Effector memory CD4-positive, alpha-beta T cell (primary cell): ENCODE data around the gene SYNGR3.

Experiments
- DNase-seq, 3 donors: peaks; one replicate each; pipeline ENCODE4 v3.0.0-alpha.2; 2020
- H3K27ac ChIP-seq: 2 replicates; pipeline ENCODE4 v1.7.0; 2013; ENCODE audit warnings: mild to moderate bottlenecking, low read length, moderate library complexity; ENCODE audit not compliant: insufficient read depth, poor library complexity, severe bottlenecking
- H3K27me3 ChIP-seq: replicated peaks from 2 replicates; pipeline ENCODE4 v1.7.0; 2013; ENCODE audit warnings: mild to moderate bottlenecking, low read length; ENCODE audit not compliant: insufficient read depth, control insufficient read depth, poor library complexity, severe bottlenecking
- H3K36me3 ChIP-seq: 2 replicates; pipeline ENCODE4 v1.7.0; 2013; ENCODE audit warnings: mild to moderate bottlenecking, low read length, moderate library complexity; ENCODE audit not compliant: control insufficient read depth, insufficient read depth
- H3K4me1 ChIP-seq: 2 replicates; pipeline ENCODE4 v1.7.0; 2013; ENCODE audit warnings: low read length, mild to moderate bottlenecking; ENCODE audit not compliant: control insufficient read depth, insufficient read depth, poor library complexity, severe bottlenecking
- H3K4me3 ChIP-seq: 2 replicates; pipeline ENCODE4 v1.7.0; 2013; ENCODE audit warnings: low read length, low read depth, mild to moderate bottlenecking; ENCODE audit not compliant: insufficient read depth, poor library complexity, severe bottlenecking
- H3K9me3 ChIP-seq: 2 replicates; pipeline ENCODE4 v1.7.0; 2013; ENCODE audit warnings: mild to moderate bottlenecking, low read length, moderate library complexity; ENCODE audit not compliant: control insufficient read depth

Gene SYNGR3

DNA sequence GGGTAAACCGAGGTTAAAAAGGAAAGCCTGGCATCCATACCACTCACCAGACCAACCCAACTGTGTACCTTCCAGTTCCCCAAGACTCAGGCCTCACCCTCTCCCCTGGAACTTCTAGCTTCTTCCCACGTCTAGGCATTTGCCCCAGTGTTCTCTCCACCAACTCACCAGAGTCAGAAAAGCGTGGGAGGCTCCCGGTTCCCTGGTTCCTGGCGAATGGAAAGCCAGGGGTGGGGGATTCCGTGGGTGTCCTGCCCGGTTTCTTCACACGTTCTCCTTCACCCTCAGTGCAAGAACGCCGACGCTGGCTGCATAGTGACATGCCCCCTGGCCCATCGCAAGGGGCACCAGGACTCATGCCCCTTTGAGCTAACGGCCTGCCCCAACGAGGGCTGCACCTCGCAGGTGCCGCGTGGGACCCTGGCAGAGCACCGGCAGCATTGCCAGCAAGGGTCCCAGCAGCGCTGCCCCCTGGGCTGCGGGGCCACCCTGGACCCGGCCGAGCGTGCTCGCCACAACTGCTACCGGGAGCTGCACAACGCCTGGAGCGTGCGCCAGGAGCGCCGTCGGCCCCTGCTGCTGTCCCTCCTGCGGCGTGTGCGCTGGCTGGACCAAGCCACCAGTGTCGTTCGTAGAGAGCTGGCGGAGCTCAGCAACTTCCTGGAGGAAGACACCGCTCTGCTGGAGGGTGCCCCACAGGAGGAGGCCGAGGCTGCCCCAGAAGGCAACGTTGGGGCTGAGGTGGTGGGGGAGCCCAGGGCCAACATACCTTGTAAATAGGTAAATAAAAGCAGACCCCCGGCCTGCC, 21.4 kb upstream of the SYNGR3 start:
- H3K27ac ChIP-seq, result no peak overlapping the region
- H3K4me1 ChIP-seq, result peaks cover 34% of the 10 kb centered on the region
- no peak for DNase-seq
- H3K27me3 ChIP-seq, result no peaks in the 10 kb centered on the region
- H3K4me3 ChIP-seq, result no peak overlapping the region
- H3K36me3 ChIP-seq, result no peaks in the 10 kb centered on the region
- H3K9me3 ChIP-seq, result no peaks in the 10 kb centered on the region

DNA sequence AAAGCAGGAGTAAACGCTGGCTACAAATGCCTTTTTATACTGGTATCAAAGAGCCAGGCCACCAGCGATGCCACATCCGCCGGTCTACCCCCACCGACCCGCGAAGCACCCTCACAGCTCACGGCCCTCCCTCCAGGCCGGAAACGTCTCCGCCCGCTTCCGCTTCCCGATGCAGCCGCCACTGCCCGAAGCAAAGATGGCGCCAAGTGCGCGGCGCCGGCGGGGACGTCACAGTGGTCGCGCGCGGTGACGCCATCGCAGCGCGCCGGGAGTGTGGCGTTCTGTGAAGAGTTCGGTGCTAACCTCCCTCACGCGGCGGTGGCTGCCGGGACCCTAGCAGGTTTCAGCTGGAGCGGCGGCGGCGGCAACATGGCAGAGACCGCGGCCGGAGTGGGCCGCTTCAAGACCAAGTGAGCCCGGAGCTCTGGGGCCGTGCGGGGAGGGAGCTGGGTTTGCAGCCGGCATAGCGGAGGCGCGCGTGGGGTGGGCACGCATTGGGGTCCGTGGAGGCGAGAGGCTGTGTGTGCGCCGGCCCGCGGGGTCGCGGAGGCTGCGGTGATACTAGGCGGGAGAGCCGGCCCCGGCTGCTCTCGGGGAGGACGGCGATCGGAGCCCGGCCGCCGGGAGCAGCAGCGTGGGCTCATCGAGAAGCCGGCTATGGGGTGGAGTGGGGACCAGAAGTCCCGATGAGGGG, 17.8 kb upstream of the SYNGR3 start, which contains the start of gene TBL3:
Gene TBL3, plus strand, starts transcription at position 258 of the 694 bp plus-strand sequence. Its CDS starts 112 bp downstream, at position 370.
- peaks cover 29% of the 10 kb centered on the region for H3K36me3 ChIP-seq
- no peaks in the 10 kb centered on the region for H3K9me3 ChIP-seq

DNA sequence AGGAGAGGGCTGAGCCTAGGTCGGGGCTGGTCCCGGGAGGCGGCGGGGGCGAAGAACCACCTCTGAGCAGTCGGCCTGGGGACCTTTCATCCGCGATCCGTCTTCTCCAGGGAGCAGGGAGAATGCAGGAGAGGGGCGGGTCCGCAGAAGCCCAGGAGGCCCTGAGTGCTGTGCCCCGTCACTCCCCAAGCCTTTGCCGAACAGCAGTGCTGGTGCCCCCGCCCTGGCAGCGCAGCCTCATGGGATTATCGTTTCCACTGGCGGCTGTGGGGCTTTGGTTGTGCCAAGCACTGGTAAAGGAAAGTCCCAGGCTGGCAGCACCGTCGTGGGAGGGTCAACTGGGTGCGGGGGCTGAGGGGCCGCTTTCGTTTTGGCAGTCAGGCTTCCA, 17.3 kb upstream of the SYNGR3 start:
- peaks cover 35% of the 10 kb centered on the region for H3K36me3 ChIP-seq
- H3K4me1 ChIP-seq, result peaks cover 17% of the 10 kb centered on the region
- DNase-seq, result no peak
- H3K27ac ChIP-seq, result peak overlapping the region; percentile 80
- peak overlapping the region; percentile 82 for H3K4me3 ChIP-seq
- no peaks in the 10 kb centered on the region for H3K27me3 ChIP-seq
- no peaks in the 10 kb centered on the region for H3K9me3 ChIP-seq

More for the DNA sequence above, 17.8 kb upstream of the SYNGR3 start, which contains the start of gene TBL3:
- H3K4me3 ChIP-seq, result peak within 1 kb of the TSS; percentile 82
- peak within 1 kb of the TSS; percentile 80 for H3K27ac ChIP-seq
- no peaks in the 10 kb centered on the region for H3K27me3 ChIP-seq
- peak; percentile 94 to 96 (median 95) for DNase-seq
- H3K4me1 ChIP-seq, result peaks cover 17% of the 10 kb centered on the region

DNA sequence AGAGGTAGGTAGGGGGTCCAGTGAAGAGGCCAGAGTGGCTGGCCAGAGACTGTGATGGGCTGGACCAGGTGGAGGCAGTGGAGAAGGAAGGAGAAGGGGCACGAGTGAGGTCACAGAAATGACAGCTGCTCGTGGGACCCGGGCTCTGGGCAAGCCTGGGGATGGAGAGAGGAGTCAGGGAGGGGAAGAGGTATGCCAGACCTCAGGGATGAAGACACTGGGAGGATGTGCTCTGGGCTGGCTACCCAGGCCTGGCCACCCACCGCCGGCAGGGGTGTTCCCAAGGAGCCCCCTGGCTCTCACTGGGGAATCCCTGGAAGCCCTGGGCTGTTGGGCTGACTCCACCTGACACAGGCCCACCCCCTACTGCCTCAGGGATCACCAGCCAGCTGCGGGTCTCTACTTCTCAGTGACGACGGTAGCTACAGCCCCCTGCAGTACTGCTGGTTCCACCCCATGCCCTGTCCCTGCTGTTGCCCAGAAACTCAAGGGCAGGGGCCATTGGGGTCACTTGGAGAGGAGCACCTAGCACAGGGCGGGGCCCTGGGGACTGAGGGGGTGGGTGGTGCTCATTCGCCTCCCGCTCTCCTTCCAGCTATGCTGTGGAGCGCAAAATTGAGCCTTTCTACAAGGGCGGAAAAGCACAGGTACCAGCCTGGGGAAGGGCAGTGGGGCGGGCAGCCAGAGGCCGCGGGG, 16.2 kb upstream of the SYNGR3 start:
- Histone ChIP-seq H3K4me1 (peaks cover 17% of the 10 kb centered on the region), H3K4me3 (no peak overlapping the region), H3K9me3 (no peaks in the 10 kb centered on the region), H3K27me3 (no peaks in the 10 kb centered on the region), H3K27ac (no peak overlapping the region), H3K36me3 (peaks cover 46% of the 10 kb centered on the region)
- no peak for DNase-seq

DNA sequence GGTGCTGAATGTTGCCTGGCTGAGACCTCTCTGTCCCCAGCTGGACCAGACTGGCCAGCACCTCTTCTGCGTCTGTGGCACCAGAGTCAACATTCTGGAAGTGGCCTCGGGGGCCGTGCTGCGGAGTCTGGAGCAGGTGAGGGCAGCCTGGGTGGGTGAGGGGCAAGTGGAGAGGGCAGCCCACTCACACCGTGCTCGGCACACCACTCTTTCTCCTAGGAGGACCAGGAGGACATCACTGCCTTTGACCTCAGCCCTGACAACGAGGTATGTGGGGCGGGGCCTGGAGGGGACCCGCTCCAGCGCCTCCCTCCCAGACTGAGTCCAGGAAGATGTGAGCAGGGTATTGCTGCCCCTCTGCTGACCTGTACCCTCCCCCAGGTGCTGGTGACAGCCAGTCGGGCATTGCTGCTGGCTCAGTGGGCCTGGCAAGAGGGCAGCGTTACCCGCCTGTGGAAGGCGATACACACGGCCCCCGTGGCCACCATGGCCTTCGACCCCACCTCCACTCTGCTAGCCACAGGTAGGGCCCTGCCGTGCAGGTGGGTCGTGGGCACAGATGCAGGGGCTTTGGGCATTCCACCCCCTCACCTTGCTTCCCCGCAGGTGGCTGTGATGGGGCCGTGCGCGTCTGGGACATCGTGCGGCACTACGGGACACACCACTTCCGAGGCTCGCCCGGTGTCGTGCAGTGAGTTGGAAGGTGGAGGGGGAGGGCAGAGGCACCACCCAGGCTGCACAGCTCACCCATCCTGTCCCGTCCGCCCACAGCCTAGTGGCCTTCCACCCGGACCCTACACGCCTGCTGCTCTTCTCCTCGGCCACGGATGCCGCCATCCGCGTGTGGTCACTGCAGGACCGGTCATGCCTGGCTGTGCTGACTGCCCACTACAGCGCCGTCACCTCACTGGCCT, 15.4 kb upstream of the SYNGR3 start:
- H3K4me1 ChIP-seq, result peaks cover 21% of the 10 kb centered on the region
- H3K4me3 ChIP-seq, result no peak overlapping the region
- no peaks in the 10 kb centered on the region for H3K9me3 ChIP-seq
- DNase-seq, result no peak
- H3K36me3 ChIP-seq, result peaks cover 48% of the 10 kb centered on the region
- no peaks in the 10 kb centered on the region for H3K27me3 ChIP-seq
- H3K27ac ChIP-seq, result no peak overlapping the region

DNA sequence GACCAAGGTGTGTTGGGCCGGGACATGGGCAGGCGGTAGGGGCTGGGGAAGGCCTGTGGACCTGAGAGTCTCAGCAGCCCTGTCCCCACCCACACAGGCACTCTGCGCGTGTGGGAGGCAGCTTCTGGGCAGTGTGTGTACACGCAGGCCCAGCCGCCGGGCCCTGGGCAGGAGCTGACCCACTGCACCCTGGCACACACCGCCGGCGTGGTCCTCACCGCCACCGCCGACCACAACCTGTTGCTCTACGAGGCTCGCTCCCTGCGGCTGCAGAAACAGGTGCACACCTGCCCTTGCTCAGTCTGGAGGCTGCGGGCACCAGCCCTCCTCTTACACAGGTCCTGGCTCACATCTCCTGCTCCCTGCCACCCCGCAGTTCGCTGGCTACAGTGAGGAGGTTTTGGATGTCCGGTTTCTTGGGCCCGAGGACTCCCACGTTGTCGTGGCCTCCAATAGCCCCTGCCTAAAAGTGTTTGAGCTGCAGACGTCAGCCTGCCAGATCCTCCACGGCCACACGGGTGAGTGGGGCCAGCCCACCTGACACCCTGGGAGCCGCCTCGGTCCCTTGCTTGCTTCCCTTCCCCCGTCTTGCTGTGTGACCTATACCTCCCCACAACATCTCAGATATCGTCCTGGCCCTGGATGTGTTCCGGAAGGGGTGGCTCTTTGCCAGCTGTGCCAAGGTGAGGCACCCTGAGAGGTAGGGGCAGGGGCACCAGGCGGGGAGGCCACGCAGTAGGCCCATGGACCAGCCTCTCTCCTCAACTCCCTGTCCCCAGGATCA, 14.1 kb upstream of the SYNGR3 start:
- Histone ChIP-seq H3K27me3 (peaks cover 3% of the 10 kb centered on the region), H3K4me1 (peaks cover 21% of the 10 kb centered on the region), H3K9me3 (no peaks in the 10 kb centered on the region), H3K36me3 (peaks cover 48% of the 10 kb centered on the region), H3K4me3 (no peak overlapping the region), H3K27ac (no peak overlapping the region)
- no peak for DNase-seq

DNA sequence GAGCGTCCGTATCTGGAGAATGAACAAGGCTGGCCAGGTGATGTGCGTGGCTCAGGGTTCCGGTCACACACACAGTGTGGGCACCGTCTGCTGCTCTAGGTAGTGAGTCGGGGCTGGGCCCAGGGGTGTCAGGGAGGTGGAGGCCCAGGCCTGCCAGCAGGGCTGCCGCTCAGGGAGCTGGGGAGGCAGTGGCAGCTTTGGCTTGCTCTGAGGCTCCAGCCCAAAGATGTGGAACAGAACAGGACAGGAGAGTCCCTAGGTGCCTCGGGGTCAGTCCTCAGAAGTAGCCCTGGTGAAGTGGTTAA, 13.6 kb upstream of the SYNGR3 start:
- Histone ChIP-seq H3K9me3 (no peaks in the 10 kb centered on the region), H3K36me3 (peaks cover 48% of the 10 kb centered on the region), H3K27ac (no peak overlapping the region), H3K4me1 (peaks cover 17% of the 10 kb centered on the region), H3K27me3 (peaks cover 8% of the 10 kb centered on the region), H3K4me3 (no peak overlapping the region)
- no peak for DNase-seq

DNA sequence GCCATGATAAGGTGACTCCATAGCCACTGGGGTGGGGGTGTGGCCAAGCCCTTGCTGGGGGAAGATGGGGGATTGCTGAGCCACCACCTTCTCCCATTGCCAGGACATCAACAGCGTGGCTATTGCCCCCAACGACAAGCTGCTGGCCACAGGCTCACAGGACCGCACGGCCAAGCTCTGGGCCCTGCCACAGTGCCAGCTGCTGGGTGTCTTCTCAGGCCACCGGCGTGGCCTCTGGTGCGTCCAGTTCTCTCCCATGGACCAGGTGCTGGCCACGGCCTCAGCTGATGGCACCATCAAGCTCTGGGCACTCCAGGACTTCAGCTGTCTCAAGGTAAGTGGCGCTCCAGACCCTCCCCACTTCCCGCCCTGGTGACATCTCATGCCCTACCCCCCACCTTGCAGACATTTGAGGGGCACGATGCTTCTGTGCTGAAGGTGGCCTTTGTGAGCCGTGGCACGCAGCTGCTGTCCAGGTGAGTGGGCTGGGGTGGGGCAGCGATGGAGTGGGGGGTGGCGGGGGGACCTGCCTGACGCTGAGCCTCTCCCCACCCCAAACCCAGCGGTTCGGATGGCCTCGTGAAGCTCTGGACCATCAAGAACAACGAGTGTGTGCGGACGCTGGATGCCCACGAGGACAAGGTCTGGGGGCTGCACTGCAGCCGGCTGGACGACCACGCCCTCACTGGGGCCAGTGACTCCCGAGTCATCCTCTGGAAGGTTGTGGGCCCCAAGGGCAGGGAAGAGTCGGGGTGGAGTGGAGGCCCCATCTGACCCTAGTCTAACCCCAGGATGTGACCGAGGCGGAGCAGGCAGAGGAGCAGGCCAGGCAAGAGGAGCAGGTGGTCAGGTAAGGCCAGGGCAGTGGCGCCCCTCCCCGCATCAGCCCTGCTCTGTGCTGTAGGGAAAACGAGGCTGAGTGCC, 12.6 kb upstream of the SYNGR3 start:
- no peak for DNase-seq
- no peaks in the 10 kb centered on the region for H3K9me3 ChIP-seq
- no peak overlapping the region for H3K4me3 ChIP-seq
- peaks cover 16% of the 10 kb centered on the region for H3K27me3 ChIP-seq
- H3K36me3 ChIP-seq, result peaks cover 48% of the 10 kb centered on the region
- peaks cover 12% of the 10 kb centered on the region for H3K4me1 ChIP-seq
- no peak overlapping the region for H3K27ac ChIP-seq
